HTR-8/SVneo (cell line): ENCODE measurements around the gene ACER2.

Experiments
- DNase-seq: peaks from one replicate; pipeline ENCODE4 v3.0.0; 2011; ENCODE audit warnings: low spot score, mixed read lengths; ENCODE audit not compliant: insufficient read length
- FAIRE-seq: peaks from 2 replicates; lab custom pipeline; 2011; peaks lifted over from hg19 to GRCh38; lab: Jason Lieb, UNC

The ACER2 gene

GRCh38 chr9:19480345-19480744 is 71.5 kb downstream of the ACER2 start:
- no peak for DNase-seq
- no peak for FAIRE-seq

GRCh38 chr9:19481121-19481870 is 72.5 kb downstream of the ACER2 start:
- FAIRE-seq (no peak), DNase-seq (no peak)

- FAIRE-seq: no peak
- DNase-seq: no peak
Observed at GRCh38 chr9:19481971-19482404, 73.2 kb downstream of the ACER2 start.

GRCh38 chr9:19484699-19485098 is 75.9 kb downstream of the ACER2 start:
- DNase-seq (no peak), FAIRE-seq (no peak)

- FAIRE-seq: no peak
- no peak for DNase-seq
Observed at GRCh38 chr9:19485193-19485592, 76.4 kb downstream of the ACER2 start.

- DNase-seq (no peak), FAIRE-seq (no peak)
Observed at GRCh38 chr9:19486803-19487202, 78.0 kb downstream of the ACER2 start.

- FAIRE-seq (no peak), DNase-seq (no peak)
Observed at GRCh38 chr9:19488721-19489120, 79.9 kb downstream of the ACER2 start.

- FAIRE-seq (no peak), DNase-seq (no peak)
Observed at GRCh38 chr9:19490269-19490668, 81.5 kb downstream of the ACER2 start.

- FAIRE-seq: no peak
- DNase-seq: no peak
Observed at GRCh38 chr9:19490828-19491227, 82.0 kb downstream of the ACER2 start.

- FAIRE-seq (no peak), DNase-seq (no peak)
Observed at GRCh38 chr9:19492775-19493173, 84.0 kb downstream of the ACER2 start.

GRCh38 chr9:19493174-19493811 is 84.5 kb downstream of the ACER2 start:
- FAIRE-seq (no peak), DNase-seq (peak; percentile 37)

GRCh38 chr9:19493876-19494275 is 85.1 kb downstream of the ACER2 start:
- no peak for DNase-seq
- FAIRE-seq: no peak

GRCh38 chr9:19495186-19496028 is 86.6 kb downstream of the ACER2 start:
- FAIRE-seq: no peak
- DNase-seq: no peak

- DNase-seq (no peak), FAIRE-seq (no peak)
Observed at GRCh38 chr9:19496321-19497050, 87.7 kb downstream of the ACER2 start.

GRCh38 chr9:19497276-19497675 is 88.5 kb downstream of the ACER2 start:
- FAIRE-seq: no peak

GRCh38 chr9:19498015-19498414 is 89.2 kb downstream of the ACER2 start:
- FAIRE-seq (no peak), DNase-seq (no peak)

More at GRCh38 chr9:19497276-19497675, 88.5 kb downstream of the ACER2 start:
- no peak for DNase-seq
